KG1 (cell line): Measurements from ENCODE around the gene ZNF398.

Experiments used
- DNase-seq: peaks from one replicate; lab custom pipeline; 2025; lab: John Stamatoyannopoulos, UW

Gene ZNF398

DNA sequence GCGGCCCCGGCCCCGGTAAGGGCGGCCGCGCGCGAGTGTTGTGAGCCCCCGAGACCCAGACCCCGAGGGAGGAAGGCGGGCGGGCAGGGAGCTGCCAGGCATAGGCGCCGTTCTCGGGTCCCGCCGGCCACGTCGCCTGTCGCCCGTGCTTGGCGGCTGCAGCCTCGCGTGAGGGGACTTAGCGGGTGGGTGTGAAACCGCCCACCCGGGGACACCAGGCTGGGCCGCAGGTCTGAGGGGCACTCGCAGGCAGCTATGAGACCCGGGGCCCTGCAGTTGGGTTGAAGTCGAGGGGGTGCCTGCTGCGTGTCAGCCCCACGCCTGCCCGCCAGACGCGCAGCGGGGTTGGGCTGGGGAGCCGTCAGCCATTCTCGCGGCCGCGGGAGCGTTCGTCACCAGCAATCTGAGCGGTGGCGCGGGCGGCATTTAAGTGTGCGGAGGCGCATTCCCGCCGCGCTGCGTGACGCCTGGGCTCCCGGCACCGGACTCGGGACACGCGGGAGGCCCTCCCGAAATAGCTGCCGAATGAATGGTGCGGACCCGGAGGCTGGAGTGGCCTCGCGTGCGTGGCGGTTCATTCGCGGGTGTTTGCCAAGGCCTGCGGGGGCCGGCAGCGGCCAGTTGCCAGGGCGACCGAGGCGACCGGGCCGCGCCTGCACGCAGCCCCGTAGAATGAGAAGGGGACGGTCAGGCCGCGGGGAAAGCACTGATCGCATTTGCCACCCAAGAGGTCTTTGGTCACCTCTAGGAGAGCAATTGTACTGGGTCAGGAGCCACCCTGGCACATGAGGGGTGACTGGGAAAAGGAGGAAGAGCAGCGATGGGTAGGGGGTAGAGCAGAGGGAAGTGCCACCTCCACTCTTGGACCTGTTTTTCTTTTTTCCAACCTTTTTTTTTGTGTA lies 750 bp downstream of the ZNF398 start:
- no peak for DNase-seq

DNA sequence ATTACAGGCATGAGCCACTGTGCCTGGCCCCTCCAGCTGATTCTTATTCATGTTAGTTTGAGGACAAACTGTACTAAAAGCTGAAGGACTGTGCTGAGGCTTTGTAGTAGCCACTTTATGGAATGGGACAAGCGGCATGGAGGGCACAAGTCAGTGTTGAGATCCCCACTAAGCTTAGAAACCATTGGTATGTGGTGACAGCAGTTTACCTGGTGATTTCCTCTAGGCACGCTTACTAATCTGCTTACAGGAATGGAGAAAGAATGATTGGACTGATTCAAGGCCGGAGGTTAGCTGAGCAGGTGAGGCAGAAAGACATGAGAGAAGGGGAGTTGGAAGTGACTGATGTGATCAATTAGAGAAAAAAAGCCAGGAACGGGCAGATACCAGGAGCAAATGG lies 3.7 kb downstream of the ZNF398 start:
- DNase-seq = no peak

DNA sequence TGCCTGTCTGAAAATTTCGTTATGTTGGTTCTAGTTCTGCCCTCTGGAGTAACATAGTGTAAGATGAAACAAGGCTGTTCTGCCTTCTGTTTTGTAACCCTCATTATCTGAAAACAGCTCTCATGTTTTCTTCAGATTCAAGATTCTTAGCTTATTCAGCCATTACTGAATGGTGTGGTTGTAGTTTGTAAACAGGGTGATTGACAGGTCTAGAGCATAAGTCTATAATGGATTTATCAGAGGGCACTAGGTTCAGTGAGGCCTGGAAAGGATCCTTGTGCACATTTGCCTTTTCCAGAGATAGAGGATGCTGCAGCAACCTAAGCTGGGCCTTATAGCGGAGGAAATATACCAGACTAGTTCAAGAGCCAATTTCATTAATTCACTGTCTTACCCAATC lies 6.1 kb downstream of the ZNF398 start:
- no peak for DNase-seq

DNA sequence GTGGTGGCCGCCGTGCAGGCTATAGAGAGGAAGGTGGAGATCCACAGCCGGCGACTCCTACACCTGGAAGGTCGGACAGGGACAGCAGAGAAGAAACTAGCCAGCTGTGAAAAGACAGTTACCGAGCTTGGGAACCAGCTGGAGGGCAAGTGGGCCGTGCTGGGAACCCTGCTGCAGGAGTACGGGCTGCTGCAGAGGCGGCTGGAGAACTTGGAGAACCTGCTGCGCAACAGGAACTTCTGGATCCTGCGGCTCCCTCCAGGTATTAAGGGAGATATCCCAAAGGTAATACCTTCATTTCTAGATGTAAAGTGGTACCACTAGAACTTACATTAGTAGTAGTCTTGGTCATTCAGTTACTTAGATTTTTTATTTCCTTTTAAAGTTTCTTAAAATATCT lies 6.8 kb downstream of the ZNF398 start:
- DNase-seq = no peak

DNA sequence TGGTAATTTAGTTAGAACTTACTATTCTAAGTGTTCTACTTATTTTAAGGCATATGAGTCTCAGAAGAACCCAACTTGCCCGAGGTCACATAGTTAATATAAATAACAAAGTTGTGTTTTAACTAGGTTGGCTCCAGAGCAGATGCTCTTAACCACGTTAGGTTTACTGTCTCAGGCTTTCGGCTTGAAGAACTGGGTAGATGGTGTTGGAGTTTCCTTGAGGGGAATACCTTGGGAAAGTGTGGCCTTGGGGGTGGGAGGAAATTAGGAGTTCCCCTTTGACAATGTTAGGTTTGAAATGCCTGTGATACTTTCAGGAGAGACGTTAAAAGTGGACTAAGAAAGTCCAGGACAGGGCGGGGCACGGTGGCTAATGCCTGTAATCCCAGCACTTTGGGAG lies 9.6 kb downstream of the ZNF398 start:
- no peak for DNase-seq

DNA sequence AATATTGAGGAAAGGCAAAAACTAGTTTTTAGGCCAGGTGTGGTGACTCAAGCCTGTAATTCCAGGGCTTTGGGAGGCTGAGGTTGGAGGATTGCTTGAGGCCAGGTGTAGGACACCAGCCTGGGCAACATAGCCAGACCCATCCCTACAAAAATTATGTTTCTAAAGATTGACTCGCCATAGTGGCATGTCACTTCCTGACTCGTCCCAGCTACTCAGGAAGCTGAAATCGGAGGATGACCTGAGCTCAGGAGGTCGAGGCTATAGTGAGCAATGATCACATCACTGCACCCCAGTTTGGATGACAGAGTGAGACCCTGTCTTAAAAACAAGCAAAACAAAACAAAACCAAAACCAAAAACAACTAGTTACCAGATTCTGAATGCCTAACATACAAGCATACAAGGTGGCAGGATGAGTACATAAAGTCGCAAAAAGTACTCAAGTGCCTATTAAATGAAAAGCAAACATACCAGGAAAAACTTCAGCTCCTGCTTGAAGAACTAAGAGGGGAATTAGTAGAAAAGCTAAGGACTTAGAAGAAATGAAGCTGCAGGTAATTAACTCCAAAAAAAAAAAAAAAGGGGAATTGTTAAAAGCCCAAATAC lies 14.1 kb downstream of the ZNF398 start:
- no peak for DNase-seq

DNA sequence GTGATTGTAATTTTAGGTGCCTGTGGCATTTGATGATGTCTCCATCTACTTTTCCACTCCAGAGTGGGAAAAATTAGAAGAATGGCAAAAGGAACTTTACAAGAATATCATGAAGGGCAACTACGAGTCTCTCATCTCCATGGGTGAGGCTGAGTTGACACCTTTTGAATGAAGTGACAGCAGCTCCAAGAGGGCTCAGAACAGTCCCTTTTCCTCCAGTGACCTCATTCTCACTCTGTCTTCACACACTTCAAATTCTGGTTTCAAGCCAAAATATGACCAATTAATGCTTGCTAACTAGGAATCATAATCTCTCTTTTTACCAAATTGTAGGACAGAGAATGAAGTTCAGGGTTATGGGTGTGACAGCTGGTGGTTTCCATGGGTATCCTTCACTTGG lies 18.9 kb downstream of the ZNF398 start:
- DNase-seq = no peak

DNA sequence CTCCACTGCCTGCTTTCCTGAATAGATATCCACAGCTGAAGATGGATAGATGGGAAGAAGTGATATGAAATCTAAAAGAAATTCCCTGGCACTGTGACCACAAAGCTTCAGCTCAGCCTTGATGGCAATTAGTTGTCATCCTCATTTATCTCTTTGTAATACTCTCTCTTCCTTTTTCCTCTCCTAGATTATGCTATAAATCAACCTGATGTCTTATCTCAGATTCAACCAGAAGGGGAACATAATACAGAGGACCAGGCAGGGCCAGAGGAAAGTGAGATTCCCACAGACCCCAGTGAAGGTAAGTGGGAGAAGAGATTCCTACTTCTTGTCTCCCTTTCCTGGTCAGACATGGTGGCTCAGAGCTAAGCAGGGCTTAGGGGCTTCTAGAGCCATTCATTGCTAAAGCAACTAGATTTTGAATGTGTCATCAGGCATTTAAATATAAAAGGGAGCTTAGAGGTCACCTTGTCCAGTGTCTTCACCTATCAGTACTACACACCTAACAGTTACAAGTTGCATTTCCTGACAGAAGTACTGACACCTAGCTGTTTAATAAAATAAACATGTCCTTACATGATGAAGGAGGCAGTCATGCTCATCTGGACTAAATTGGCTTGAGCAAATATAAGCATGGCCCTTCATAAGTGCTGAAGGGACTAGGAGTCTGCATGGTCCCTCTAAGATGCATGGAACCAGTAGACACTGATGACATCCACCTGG lies 19.5 kb downstream of the ZNF398 start:
- DNase-seq = no peak

DNA sequence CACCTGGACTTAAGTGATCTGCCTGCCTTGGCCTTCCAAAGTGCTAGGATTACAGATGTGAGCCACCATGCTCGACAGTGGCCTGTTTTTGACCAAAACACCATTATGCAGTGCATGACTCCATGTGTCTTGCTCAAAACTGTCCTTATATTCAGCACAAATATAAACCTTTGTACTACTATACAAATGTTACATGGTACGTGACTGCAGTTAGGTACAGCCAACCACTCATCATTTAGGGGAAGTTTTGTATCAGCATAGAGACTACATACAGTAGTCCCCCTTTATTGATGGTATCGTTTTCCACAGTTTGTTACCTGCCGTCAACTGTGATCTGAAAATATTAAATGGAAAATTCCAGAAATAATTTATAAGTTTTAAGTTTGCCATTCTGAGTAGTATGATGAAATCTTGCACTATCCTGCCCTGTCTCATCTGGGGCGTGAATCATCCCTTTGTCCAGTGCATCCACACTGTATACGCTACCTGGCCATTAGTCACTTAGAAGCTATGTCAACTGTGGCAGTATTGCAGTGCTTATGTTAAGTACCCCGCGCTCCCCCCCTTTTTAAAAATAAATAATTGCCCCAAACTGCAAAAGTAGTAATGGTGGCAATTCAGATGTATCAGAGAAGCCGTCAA lies 24.8 kb downstream of the ZNF398 start:
- no peak for DNase-seq

DNA sequence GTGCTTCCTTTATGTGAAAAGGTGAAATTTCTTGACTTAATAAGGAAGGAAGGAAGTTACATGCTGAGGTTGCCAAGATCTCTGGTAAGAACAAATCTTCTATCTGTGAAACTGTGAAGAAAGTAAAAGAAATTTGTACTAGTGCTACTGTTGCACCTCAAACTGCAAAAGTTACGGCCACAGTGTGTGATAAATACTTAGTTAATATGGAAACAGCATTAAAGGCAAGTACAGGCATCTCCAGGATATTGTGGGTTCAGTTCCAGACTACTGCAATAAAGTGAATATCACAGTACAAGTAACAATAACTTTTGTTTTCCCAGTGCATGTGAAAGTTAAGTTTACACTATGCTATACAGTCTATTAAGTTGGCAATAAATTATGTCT lies 25.3 kb downstream of the ZNF398 start:
- no peak for DNase-seq

DNA sequence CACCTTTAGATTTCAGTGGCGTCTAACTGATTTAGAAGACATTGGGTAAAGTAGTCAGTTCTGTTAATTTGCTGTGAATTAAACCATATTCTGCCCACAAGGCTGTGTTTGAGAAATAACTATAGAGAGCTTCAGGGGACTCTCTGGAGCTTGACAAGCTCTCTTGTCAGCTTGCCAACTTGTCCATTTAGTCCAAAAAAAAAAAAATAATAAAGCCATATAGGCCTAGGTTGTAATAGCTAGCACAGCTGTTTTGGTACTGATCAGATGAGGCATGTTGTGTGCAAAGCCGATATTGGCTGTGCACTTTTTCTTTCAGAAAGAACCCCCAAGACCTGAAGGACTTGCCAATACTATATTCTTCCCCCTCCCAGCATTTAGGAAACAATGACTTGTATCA lies 27.9 kb downstream of the ZNF398 start:
- DNase-seq = no peak

DNA sequence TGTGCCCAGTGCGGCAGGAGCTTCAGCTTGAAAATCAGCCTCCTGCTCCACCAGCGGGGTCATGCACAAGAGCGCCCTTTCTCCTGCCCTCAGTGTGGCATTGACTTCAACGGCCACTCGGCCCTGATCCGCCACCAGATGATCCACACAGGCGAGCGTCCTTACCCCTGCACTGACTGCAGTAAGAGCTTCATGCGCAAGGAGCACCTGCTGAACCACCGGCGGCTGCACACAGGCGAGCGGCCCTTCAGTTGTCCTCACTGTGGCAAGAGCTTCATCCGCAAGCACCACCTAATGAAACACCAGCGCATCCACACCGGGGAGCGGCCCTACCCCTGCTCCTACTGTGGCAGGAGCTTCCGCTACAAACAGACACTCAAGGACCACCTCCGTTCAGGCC lies 32.0 kb downstream of the ZNF398 start:
- DNase-seq = no peak

DNA sequence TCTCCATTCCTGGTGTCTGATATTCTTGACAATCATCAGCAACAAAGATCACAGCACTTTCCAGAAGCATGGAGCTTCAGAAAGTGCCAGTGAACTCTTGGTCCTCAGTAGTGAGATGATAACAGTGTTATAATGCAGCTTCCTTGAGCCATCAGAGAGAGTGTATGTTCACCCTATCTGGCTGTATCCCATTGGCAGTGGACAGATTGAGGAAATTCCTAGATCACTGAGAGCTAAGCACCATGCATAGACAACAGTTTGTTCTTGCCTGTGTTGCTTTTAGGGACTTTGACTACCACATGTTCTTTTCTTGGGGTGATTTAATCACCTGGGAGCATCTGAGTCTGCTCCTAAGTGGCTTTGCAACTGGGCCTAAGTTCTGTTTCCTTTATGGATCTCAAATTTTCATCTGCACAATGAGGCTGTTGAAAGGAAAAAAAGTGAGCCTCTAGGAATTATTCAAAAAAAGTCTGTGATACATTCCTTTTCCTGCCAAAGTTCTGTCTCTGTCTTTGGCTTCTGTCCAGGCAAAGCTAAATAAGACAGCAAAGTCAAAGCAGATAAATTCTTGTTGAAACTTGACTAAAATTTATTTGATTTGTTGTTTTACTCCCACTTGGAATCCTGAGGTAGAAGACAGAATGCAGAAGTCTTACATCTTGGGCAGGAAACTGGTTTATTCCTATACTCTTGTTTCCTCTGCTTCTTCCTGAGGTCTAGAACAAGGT lies 33.6 kb downstream of the ZNF398 start:
- no peak for DNase-seq

DNA sequence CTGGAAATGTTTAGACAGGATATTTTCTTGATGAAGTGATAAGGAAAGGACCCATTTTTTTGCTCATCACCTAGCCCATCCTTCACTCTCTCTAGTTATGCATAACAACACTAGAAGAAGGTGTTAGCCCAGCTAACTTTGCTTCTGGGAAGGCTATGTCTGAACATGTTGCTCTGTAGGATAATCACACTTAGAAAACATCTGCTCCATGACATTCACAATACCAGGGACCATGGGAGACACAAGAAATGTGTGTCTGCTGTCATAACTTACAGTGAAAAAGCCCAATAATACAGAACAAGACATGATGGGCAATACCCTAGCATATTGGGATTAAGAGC lies 34.2 kb downstream of the ZNF398 start:
- no peak for DNase-seq

DNA sequence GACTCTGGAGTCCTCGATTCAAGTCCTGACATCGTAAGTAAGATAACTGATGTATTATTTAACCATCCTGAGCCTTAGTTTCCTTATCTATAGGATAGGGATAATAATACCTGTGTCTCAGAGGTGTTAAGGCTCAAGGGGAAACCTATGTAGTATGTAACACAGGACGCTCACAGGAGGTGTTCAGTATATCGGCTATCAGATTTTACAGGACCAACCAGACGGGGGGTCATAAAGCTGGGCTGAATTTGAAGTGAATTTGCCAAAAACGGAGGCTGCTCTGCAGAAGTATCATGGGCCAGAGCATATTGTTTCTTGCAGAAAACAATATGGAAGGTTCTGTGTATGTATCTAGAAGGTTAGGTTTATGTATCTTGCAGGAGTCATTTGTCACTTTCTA lies 37.0 kb downstream of the ZNF398 start:
- no peak for DNase-seq

DNA sequence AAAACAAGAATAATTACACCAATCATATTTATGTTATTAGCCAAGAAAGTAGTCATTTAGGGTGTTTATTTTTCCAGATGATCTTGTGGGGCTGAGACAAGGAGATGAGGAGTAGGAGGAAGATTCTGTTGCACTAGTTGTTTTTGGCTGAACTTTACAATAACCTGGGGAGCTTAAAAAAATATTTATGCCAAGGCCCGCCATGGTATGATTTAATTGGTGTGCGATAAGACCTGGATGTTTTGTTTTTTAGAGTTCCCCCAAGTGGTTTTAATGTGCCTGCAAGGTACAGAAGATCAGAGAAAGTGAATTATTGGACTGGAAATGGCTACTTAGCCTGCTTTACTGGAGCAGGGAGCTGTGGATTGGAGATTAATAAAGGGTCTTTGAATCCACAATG lies 41.0 kb downstream of the ZNF398 start:
- DNase-seq = no peak

DNA sequence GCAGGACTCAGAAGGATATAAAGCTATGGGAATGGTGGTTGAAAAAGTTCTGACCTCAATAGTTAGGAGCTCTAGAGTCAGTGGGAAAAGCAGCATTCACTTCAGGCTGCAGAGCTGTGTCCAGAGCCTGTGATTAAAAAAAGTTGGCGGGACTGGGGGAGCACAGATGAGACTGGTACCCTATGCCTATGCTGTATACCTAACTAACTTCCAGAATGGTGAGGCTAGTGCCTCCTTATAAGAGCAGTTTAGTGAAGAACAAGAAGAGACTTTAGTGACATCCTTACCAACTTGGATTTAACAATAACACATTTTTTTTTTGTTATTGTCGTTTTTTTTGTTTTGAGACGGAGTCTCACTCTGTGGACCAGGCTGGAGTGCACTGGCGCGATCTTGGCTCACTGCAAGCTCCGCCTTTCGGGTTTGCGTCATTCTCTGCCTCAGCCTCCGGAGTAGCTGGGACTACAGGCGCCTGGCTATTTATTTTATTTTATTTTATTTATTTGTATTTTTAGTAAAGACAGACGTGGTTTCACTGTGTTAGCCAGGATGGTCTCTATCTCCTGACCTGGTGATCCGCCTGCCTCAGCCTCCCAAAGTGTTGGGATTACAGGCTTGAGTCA lies 41.5 kb downstream of the ZNF398 start:
- no peak for DNase-seq

DNA sequence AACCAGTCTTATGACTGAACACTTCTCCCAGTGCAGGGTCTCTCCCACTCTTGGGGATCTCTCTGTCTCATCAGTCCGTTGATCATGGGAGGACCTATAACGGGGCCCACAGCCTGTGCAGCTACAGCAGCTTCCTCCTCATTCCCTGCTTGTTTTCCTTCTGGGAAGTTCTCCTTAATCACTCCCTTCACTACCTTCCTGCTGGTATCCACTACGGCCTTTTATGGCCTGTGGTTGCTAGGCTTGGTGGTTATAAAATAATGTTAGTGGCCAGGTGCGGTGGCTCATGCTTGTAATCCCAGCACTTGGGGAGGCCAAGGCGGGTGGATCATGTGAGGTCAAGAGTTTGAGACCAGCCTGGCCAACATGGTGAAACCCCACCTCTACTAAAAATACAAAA lies 44.6 kb downstream of the ZNF398 start:
- DNase-seq = no peak

DNA sequence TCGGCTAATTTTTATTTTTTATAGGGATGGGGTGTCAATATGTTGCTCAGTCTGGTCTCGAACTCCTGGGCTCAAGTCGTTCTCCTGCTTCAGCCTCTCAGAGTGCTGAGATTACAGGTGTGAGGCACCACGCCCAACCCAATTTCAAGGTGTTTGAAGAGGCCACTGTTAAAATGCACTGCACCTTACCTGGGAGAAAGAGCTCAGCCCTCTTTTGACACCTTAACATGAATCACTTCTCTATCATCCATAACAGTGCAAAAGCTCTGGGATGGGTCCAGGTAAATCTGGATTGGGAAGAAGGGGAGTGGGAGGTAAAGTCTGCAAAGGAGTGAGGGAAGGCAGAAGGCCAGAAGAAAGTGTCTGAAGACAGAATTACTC lies 47.5 kb downstream of the ZNF398 start:
- DNase-seq = no peak

DNA sequence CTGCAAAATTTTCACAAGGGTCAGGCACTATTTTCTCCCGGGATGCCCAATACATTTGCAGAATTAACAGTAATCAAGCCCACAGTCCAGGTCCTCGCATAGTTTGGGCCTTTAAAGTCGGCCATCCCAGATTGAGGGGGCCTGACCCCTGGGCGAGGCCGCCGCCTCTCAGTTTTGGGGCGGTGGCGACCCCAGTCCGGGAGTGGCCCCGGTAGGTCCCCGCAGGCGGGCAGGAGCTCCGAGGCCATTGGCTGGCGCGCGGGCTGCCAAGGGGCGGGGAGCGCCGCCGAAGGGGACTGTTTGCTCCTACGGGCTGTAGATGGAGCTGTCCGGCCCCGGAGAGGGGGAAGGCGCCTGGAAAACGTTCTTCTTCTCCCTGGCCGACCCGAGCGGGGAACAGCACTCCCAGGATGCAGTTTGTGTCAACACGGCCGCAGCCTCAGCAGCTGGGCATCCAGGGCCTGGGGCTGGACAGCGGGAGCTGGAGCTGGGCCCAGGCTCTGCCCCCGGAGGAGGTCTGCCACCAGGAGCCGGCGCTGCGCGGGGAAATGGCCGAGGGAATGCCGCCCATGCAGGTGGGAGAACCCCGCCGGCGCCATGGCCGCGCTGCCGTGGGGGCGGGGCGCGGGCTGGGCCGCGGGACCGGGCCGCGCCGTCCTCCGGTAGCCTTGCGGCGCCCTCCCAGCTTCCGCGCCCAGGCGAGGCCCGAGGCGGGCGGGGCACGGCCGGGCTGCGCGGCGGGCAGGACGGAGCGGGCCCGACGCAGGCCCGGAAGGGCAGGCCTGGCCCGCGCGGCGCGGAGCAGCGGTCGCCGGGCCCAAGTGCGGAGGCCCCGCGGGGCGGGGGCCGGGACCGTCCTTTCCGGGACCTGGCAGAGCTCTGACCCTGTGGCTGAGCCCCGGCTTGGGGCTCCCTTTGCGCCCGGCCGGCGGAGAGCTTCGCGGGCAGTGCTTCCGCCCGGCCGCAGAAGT lies 48.2 kb downstream of the ZNF398 start, which contains the start of gene ZNF282:
ZNF282 (plus strand) TSS at position 367 of the 971 bp plus-strand sequence; CDS start at position 411, 44 bp downstream.
- DNase-seq = peak; percentile 25
